Ovary (tissue), 9 donors: ENCODE measurements around the gene SH3TC2. TPM values are rescaled to one million over a fixed set of nuclear protein-coding genes. Genes with fewer than 3 reads are reported as not detected.

Experiments
- DNase-seq, 5 donors: peaks; one replicate each; pipeline ENCODE4 v3.0.0-alpha.2; 2019 to 2020
- H3K27ac ChIP-seq, 2 donors: fragments of 200-600 bp; one replicate each; pipeline versions ENCODE4 v1.5.1 to v1.8.0; 2019 to 2022
- H3K27me3 ChIP-seq: fragments of 200-600 bp; one replicate; pipeline ENCODE4 v1.8.0; 2022
- H3K36me3 ChIP-seq: fragments of 200-600 bp; sonication (generic); one replicate; pipeline ENCODE4 v1.5.1; 2019
- H3K4me1 ChIP-seq: one replicate; pipeline ENCODE4 v1.8.1; 2013; ENCODE audit warnings: mild to moderate bottlenecking, moderate library complexity; ENCODE audit not compliant: insufficient read depth
- H3K4me3 ChIP-seq: fragments of 200-600 bp; sonication (generic); one replicate; pipeline ENCODE4 v1.5.1; 2017
- H3K9me3 ChIP-seq, 2 donors: fragments of 200-600 bp in 1 of 2; sonication (generic) in 1 of 2; one replicate each; pipeline versions ENCODE4 v1.5.1 to v1.8.1; 2013 to 2019; ENCODE audit warnings: mild to moderate bottlenecking in 1 of 2, moderate library complexity in 1 of 2
- CTCF ChIP-seq, 3 donors: fragments of 450-650 bp in 2 of 3; fragments of 200-600 bp in 1 of 3; IDR thresholded peaks; one replicate each; pipeline versions ENCODE4 v1.5.1 to v1.8.0; 2016 to 2022; ENCODE audit warnings: antibody characterized with exemption in 3 of 3, mild to moderate bottlenecking in 1 of 3
- EP300 ChIP-seq: sonication (generic); formaldehyde crosslinking; IDR thresholded peaks from one replicate; pipeline ENCODE4 v1.6.1; 2017; ENCODE audit warnings: antibody characterized with exemption
- POLR2A ChIP-seq: fragments of 450-650 bp; IDR thresholded peaks from one replicate; pipeline ENCODE4 v1.6.1; 2017; ENCODE audit warnings: antibody characterized with exemption, mild to moderate bottlenecking, moderate library complexity
- WGBS, 3 donors: extraction: QIAGEN DNeasy Blood & Tissue Kit in 1 of 3; methylation state at CpG; one replicate each; pipeline versions ENCODE4 v1.1.5 to v1.1.7; 2013 to 2017; 5-methylcytosine and 5-hydroxymethylcytosine counted together
- intact Hi-C, 4 donors: fragments of 100-400 bp; cut with DNase I; formaldehyde crosslinking; loops; one replicate each; pipeline versions ENCODE4 v1.11.0 to v1.15.1; 2022 to 2023
- polyA plus RNA-seq, 2 donors: library from polyadenylated mRNA; stranded (reverse); fragments of 200-250 nt in 1 of 2; fragments of 350-450 nt in 1 of 2; fragmentation: Illumina TruSeq in 1 of 2; extraction: RNeasy Lipid Tissue Mini Kit (QIAGEN cat#74804) in 1 of 2; gene quantifications; one replicate each; pipeline ENCODE4 v1.2.3, GENCODE V29; 2013 to 2014
- total RNA-seq, 7 donors: library from RNA; depleted of rRNA in 2 of 7; stranded (reverse); fragments of >200 nt in 2 of 7; fragmentation: NEBNext Ultra II Directional in 3 of 7; extraction: Animal tissue kit (Norgen Biotek cat#: 25700) in 3 of 7; gene quantifications; one replicate each; pipeline versions ENCODE4 v1.1.0 to v1.2.4, GENCODE V29; 2016 to 2023
- donor health status: DM: no; HTN: no; CAD: no; lungs with moderate emphysema.
- donor health status: DM: no; HTN: no; CAD: no.
- donor health status: Bipolar disorder and iron deficiency.
- donor health status: DM: yes; HTN: yes; CAD: no.
- donor health status: DM: no; HTN: no; CAD: no.
- donor health status: DM: yes; HTN: yes; CAD: no.

SH3TC2 gene
- total and polyA plus RNA-seq, 9 donors, result 0.18 to 0.80 (median 0.59) TPM

DNA sequence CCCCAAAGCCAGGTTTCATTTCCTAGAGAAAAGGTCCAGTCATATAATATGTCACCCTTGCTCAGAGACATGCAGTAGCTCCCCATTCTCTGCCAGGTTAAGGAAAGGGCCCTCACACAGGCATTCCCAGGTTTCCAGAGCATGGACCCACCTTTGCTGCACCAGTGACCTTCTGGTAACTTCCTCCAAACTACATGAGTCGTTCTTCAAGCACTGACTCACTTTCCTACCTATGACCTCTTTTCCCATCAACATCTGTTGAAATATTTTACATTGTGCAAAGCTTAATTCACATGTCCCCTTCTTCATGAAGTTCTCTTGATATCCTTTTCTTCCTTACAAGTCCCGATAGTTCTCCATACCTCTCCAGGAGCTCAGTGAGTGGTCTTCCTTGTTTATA is 25.9 kb downstream of the SH3TC2 start:
- TF ChIP-seq CTCF (IDR thresholded peaks at IDR 0.05) (no peak), EP300 (no peak), POLR2A (no peak)
- H3K27ac ChIP-seq, result no peak overlapping the region
- H3K27me3 ChIP-seq, result no peaks in the 10 kb centered on the region
- H3K9me3 ChIP-seq, result no peaks in the 10 kb centered on the region
- H3K4me3 ChIP-seq, result no peak overlapping the region
- DNase-seq, result no peak
- H3K36me3 ChIP-seq, result no peaks in the 10 kb centered on the region
- H3K4me1 ChIP-seq, result no peaks in the 10 kb centered on the region
- WGBS, 3 donors, result 44 to 66% (median 61%) methylated on average over 2 of the region's 2 CpGs
- intact Hi-C loops, result loop anchor here in 3 of 4 donors (2.0 to 10.0 kb wide), 3 partner anchors 302 to 305 kb away; no protein-coding TSS in a partner anchor

GRCh38 chr5:149036168-149036567 is 26.7 kb downstream of the SH3TC2 start:
- intact Hi-C loops, result loop anchor here in 3 of 4 donors (2.0 to 10.0 kb wide), 3 partner anchors 301 to 304 kb away; no protein-coding TSS in a partner anchor
- TF ChIP-seq POLR2A, result no peak
- TF ChIP-seq EP300, result no peak
- TF ChIP-seq CTCF (IDR thresholded peaks at IDR 0.05), result no peak
- Histone ChIP-seq H3K27me3 (no peaks in the 10 kb centered on the region), H3K4me3 (no peak overlapping the region), H3K4me1 (no peaks in the 10 kb centered on the region), H3K9me3 (no peaks in the 10 kb centered on the region), H3K36me3 (no peaks in the 10 kb centered on the region), H3K27ac (no peak overlapping the region)
- DNase-seq, result no peak
- 70 to 77% (median 74%) methylated on average over 3 of the region's 3 CpGs for WGBS, 3 donors

GRCh38 chr5:149035372-149035790 is 27.5 kb downstream of the SH3TC2 start:
- intact Hi-C loops, result loop anchor here in 2 of 4 donors (5.0 to 10.0 kb wide), 2 partner anchors 301 to 303 kb away; no protein-coding TSS in a partner anchor
- no peaks in the 10 kb centered on the region for H3K36me3 ChIP-seq
- 18 to 20% (median 19%) methylated on average over 8 of the region's 8 CpGs for WGBS, 3 donors
- no peak overlapping the region for H3K27ac ChIP-seq
- H3K27me3 ChIP-seq, result no peaks in the 10 kb centered on the region
- H3K4me1 ChIP-seq, result no peaks in the 10 kb centered on the region
- no peaks in the 10 kb centered on the region for H3K9me3 ChIP-seq
- H3K4me3 ChIP-seq, result no peak overlapping the region
- TF ChIP-seq EP300 (no peak), CTCF (IDR thresholded peaks at IDR 0.05) (peak in 2 of 3 donors; percentile 19 to 33)
- DNase-seq, result peak; percentile 19 to 74 (median 44)

- H3K27ac ChIP-seq, result no peak overlapping the region
- no peaks in the 10 kb centered on the region for H3K27me3 ChIP-seq
- H3K4me3 ChIP-seq, result no peak overlapping the region
- no peak for DNase-seq
- intact Hi-C loops, result loop anchor here in 1 of 4 donors (10.0 kb wide), 1 partner anchor 296 kb away; no protein-coding TSS in a partner anchor
- no peak for TF ChIP-seq POLR2A
- no peak for TF ChIP-seq CTCF (IDR thresholded peaks at IDR 0.05)
- no peak for TF ChIP-seq EP300
- H3K9me3 ChIP-seq, result no peaks in the 10 kb centered on the region
- no peaks in the 10 kb centered on the region for H3K4me1 ChIP-seq
- H3K36me3 ChIP-seq, result no peaks in the 10 kb centered on the region
- 64 to 73% (median 69%) methylated on average over 3 of the region's 3 CpGs for WGBS, 3 donors
Observed at GRCh38 chr5:149030838-149031397, 31.9 kb downstream of the SH3TC2 start.
